Measurements from ENCODE around the gene INKA2.
"Not testable (repeated sequence)": the region's sequence is repeated elsewhere in the genome, so short reads cannot be mapped to it uniquely, and the experiment has no call there.

The INKA2 gene

GRCh38 chr1:111750856-111751255 lies 11.7 kb upstream of the INKA2 start:
- DNase-seq (ENCODE audit: low spot score) = no peak

GRCh38 chr1:111749628-111750027 lies 10.4 kb upstream of the INKA2 start:
- no peak for DNase-seq (ENCODE audit: low spot score)

GRCh38 chr1:111747947-111748346 lies 8.8 kb upstream of the INKA2 start:
- no peak for DNase-seq (ENCODE audit: low spot score)

- DNase-seq (ENCODE audit: low spot score) = peak; percentile 21
Measured at GRCh38 chr1:111747282-111747734, 8.1 kb upstream of the INKA2 start.

GRCh38 chr1:111746614-111746999 lies 7.4 kb upstream of the INKA2 start:
- no peak for DNase-seq (ENCODE audit: low spot score)

- DNase-seq (ENCODE audit: low spot score) = no peak
Measured at GRCh38 chr1:111745675-111746613, 6.7 kb upstream of the INKA2 start.

- no peak for DNase-seq (ENCODE audit: low spot score)
Measured at GRCh38 chr1:111743679-111744101, 4.5 kb upstream of the INKA2 start.

GRCh38 chr1:111742938-111743549 lies 3.8 kb upstream of the INKA2 start:
- no peak for DNase-seq (ENCODE audit: low spot score)

GRCh38 chr1:111742292-111742691 lies 3.1 kb upstream of the INKA2 start:
- DNase-seq (ENCODE audit: low spot score) = not testable (repeated sequence)

- DNase-seq (ENCODE audit: low spot score) = peak; percentile 78
Measured at GRCh38 chr1:111739925-111740765, 950 bp upstream of the INKA2 start.

GRCh38 chr1:111738436-111739193 lies 580 bp downstream of the INKA2 start:
- DNase-seq (ENCODE audit: low spot score) = peak; percentile 78

- DNase-seq (ENCODE audit: low spot score) = no peak
Measured at GRCh38 chr1:111738133-111738435, 1.1 kb downstream of the INKA2 start.

- peak; percentile 25 for DNase-seq (ENCODE audit: low spot score)
Measured at GRCh38 chr1:111737216-111738132, 1.7 kb downstream of the INKA2 start.

GRCh38 chr1:111736548-111737215 lies 2.5 kb downstream of the INKA2 start:
- peak; percentile 91 for DNase-seq (ENCODE audit: low spot score)

- DNase-seq (ENCODE audit: low spot score) = no peak
Measured at GRCh38 chr1:111735858-111736544, 3.2 kb downstream of the INKA2 start.

GRCh38 chr1:111735321-111735720 lies 3.9 kb downstream of the INKA2 start:
- DNase-seq (ENCODE audit: low spot score) = no peak

- DNase-seq (ENCODE audit: low spot score) = no peak
Measured at GRCh38 chr1:111734856-111735255, 4.3 kb downstream of the INKA2 start.

GRCh38 chr1:111734426-111734825 lies 4.8 kb downstream of the INKA2 start:
- DNase-seq (ENCODE audit: low spot score) = no peak

- no peak for DNase-seq (ENCODE audit: low spot score)
Measured at GRCh38 chr1:111733992-111734341, 5.2 kb downstream of the INKA2 start.

Measured in globus pallidus (tissue), 1 donor.